ENCODE results near the gene FAM234B.

The FAM234B gene

DNA sequence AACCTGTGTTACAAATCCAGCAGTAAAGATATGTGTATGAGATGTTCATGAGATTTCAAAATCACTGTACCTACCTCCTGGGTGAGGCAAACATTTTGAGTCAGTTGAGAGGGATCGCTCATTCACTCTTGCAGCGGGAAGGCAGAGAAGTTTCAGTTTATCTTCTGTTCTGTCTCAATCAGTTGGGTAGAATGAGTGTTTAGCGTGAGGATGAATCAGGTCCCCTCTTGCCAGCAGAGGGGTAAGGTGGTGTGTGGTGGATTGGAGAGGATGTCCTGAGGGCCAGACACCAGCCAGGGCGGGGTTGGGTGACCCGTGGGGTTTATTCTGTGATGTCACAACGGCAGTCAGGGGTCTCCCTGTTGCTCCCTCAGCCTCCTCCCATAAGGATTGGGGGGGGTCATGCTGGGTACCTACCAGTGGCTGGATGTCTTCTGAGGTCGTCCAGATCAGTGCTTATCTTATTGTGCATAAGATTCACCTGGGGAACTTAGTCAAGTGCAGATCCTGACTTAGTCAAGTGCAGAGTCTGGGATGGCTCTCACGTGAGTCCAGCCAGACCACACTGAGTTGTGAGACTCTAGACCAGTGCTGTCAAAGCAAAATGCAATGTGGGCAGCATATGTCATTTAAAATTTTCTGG, 59.3 kb downstream of the FAM234B start, which contains the start of gene GSG1:
Gene GSG1, minus strand, starts transcription at position 277 of the 643 bp plus-strand sequence. Its CDS starts 155 bp downstream, at position 122.
- POLR2A ChIA-PET (ENCODE audit: low non-redundant PET): interaction anchor here (0.6 to 0.7 kb wide), 2 partner anchors 32 to 265 kb away, joined by 3 to 7 read pairs; no protein-coding TSS in a partner anchor
- peak within 1 kb of the TSS; percentile 98 for H3K27ac ChIP-seq
- DNase-seq (ENCODE audit: low spot score): no peak
- TF ChIP-seq, protein P1, sequence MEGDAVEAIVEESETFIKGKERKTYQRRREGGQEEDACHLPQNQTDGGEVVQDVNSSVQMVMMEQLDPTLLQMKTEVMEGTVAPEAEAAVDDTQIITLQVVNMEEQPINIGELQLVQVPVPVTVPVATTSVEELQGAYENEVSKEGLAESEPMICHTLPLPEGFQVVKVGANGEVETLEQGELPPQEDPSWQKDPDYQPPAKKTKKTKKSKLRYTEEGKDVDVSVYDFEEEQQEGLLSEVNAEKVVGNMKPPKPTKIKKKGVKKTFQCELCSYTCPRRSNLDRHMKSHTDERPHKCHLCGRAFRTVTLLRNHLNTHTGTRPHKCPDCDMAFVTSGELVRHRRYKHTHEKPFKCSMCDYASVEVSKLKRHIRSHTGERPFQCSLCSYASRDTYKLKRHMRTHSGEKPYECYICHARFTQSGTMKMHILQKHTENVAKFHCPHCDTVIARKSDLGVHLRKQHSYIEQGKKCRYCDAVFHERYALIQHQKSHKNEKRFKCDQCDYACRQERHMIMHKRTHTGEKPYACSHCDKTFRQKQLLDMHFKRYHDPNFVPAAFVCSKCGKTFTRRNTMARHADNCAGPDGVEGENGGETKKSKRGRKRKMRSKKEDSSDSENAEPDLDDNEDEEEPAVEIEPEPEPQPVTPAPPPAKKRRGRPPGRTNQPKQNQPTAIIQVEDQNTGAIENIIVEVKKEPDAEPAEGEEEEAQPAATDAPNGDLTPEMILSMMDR (conservative IDR thresholded peaks at IDR 0.05; ENCODE audit: low read depth): no peak
- CTCF ChIA-PET: no interaction called here

DNA sequence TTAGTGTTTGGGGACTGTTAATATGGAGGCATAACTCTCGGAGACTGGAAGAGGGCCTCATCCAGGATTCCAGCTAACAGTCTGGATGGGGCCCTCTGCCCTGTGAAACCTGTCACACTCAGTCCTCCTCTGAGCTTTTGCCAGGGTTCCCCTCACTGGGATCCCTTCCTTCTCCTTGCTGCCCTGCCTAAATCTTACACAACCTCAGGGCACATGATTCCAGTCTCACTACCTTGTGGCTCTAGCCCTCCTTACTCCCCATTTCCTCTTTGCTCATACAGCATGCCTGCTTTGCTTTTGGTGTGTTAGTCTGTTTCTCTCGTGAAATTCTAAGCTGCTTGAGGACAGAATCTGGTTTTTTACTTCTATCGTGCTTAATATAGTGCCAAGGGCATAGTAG, 60.2 kb downstream of the FAM234B start:
- ChIA-PET POLR2A (ENCODE audit: low non-redundant PET) (no interaction called here), CTCF (no interaction called here)
- H3K27ac ChIP-seq: no peak overlapping the region
- no peak for DNase-seq (ENCODE audit: low spot score)
- TF ChIP-seq, protein P1 (conservative IDR thresholded peaks at IDR 0.05; ENCODE audit: low read depth): no peak

DNA sequence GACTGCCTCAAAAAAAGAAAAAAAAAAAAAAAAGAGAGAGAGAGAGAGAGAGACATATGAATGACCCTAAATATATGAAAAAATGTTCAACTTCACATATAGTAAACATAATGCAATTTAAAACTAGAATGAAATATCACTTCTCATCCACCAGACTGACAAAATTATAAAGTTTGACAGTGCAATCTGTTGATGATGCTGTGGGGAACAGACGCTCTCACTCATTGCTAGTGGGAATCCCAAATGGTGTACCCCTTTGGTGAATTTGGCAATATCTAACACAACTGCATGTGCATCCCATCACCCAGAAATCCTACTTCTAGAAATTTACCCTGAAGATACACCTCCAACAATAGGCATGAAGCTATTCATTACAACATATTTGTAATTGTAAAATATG, 61.6 kb downstream of the FAM234B start:
- TF ChIP-seq, protein P1 (conservative IDR thresholded peaks at IDR 0.05; ENCODE audit: low read depth): no peak
- no peak overlapping the region for H3K27ac ChIP-seq
- DNase-seq (ENCODE audit: low spot score): no peak
- ChIA-PET CTCF (no interaction called here), POLR2A (ENCODE audit: low non-redundant PET) (no interaction called here)

DNA sequence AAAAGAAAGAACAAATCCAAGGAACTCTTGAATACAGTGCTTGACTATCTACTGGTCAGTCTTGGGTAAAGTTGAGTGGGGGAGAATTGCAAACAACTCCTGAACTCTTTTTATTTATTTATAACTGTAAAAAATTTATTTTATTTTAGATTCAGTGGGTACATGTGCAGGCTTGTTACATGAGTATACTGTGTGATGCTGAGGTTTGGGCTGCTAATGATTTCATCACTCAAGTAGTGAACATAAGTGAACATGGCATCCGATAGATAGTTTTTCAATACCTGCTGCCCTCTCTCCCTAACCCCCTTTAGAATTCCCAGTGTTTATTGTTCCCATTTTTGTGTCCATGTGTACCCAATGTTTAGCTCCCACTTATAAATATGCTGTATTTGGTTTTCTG, 62.5 kb downstream of the FAM234B start:
- ChIA-PET POLR2A (ENCODE audit: low non-redundant PET) (no interaction called here), CTCF (no interaction called here)
- TF ChIP-seq, protein P1 (conservative IDR thresholded peaks at IDR 0.05; ENCODE audit: low read depth): no peak
- no peak overlapping the region for H3K27ac ChIP-seq
- no peak for DNase-seq (ENCODE audit: low spot score)

DNA sequence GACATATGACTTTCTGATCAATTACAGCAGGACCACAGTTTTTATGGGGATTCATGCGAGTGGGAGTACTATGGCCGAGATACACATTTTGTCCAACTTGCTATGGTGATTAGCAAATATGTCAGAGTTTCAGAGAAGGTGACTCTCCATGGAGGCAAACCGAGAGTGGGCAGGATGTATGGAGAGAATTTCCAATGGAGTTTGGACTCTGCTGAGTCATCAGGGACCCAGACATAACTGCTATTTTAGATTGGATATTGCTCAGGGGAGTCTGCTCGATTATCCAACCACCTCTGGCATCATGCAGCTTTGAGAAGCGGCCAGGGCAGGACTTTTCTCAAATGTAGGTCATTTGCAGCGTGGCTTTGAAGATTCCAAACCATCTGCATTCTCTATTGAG, 68.8 kb downstream of the FAM234B start:
- DNase-seq (ENCODE audit: low spot score): no peak
- H3K27ac ChIP-seq: no peak overlapping the region
- CTCF ChIA-PET: no interaction called here
- POLR2A ChIA-PET (ENCODE audit: low non-redundant PET): no interaction called here
- TF ChIP-seq, protein P1 (conservative IDR thresholded peaks at IDR 0.05; ENCODE audit: low read depth): no peak

DNA sequence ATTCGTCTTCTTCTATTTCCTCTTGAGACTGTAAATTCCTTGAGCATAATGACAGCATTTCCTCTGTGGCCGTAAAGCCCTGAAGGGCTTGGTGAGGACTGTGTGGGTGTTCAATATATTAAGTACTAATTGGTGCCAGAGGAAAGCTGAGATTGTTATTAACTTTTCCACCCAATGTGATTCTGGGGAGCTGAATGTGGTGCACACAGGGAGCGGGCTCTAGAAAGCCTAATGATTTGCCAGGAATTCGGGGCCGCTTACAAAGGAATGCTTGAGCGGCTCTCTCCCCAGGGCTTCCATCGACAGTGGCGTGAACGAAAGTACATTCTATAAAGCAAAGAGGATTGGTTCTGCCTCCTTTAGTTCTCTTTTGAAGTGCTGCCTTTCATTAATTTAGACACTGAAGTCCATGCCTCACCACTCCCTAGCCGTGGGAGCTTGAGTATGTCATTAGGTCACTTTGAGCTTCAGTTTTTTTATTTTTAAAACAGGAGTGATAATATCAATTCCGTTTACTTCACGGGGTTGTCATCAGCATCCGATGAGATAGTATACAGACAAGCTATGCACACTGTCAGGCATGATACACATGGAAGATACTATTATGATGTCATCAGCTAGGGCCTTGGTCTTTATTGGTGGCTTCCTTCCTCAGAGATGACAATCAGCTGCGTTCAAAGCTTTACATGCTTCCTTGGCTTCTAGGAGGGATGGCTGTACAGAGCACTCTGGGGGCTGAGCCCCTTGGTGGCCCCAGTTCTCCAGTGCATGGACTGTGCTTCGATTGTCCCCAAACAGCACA, 70.3 kb downstream of the FAM234B start:
- ChIA-PET CTCF (interaction anchor here (0.6 kb wide), 1 partner anchor 8 kb away, joined by 3 read pairs; no protein-coding TSS in a partner anchor), POLR2A (ENCODE audit: low non-redundant PET) (no interaction called here)
- TF ChIP-seq, protein P1 (conservative IDR thresholded peaks at IDR 0.05; ENCODE audit: low read depth): no peak
- no peak overlapping the region for H3K27ac ChIP-seq
- no peak for DNase-seq (ENCODE audit: low spot score)

Data from RWPE1 (cell line).